NCI-H226 (cell line): ENCODE results near the gene REC8.
A peak's percentile ranks its signal among the peaks of the same experiment; 100 is the strongest.
"Not testable (repeated sequence)": the region's sequence is repeated elsewhere in the genome, so short reads cannot be mapped to it uniquely, and the experiment has no call there.

ENCODE experiments used
- DNase-seq: peaks from one replicate; pipeline ENCODE4 v3.0.0-alpha.2; 2015

Gene REC8

GRCh38 chr14:24206260-24207103, 34.6 kb downstream of the REC8 start:
- no peak for DNase-seq

GRCh38 chr14:24207104-24207551, 35.2 kb downstream of the REC8 start:
- no peak for DNase-seq

GRCh38 chr14:24207625-24208024, 35.7 kb downstream of the REC8 start:
- DNase-seq: no peak

GRCh38 chr14:24211311-24211710, 39.4 kb downstream of the REC8 start:
- DNase-seq: no peak

- DNase-seq: peak; percentile 99
These were observed 41.3 kb downstream of the REC8 start, which contains the start of gene CHMP4A for GRCh38 chr14:24212924-24213865. CHMP4A (minus strand) TSS chr14:24213488; CDS start chr14:24213439, 49 bp downstream.

- no peak for DNase-seq
These were observed 42.2 kb downstream of the REC8 start for GRCh38 chr14:24213866-24214662.

GRCh38 chr14:24215495-24216344, 43.8 kb downstream of the REC8 start, which contains the start of gene MDP1:
MDP1 (minus strand) TSS chr14:24216066; CDS start chr14:24215955, 111 bp downstream.
- peak; percentile 68 for DNase-seq

- DNase-seq: no peak
These were observed 44.4 kb downstream of the REC8 start for GRCh38 chr14:24216345-24216699.

- not testable (repeated sequence) for DNase-seq
These were observed 45.0 kb downstream of the REC8 start for GRCh38 chr14:24216876-24217275.

GRCh38 chr14:24219080-24219479, 47.2 kb downstream of the REC8 start:
- no peak for DNase-seq

- DNase-seq: no peak
These were observed 47.6 kb downstream of the REC8 start for GRCh38 chr14:24219521-24219920.

- not testable (repeated sequence) for DNase-seq
These were observed 51.1 kb downstream of the REC8 start for GRCh38 chr14:24222987-24223386.

GRCh38 chr14:24224618-24225071, 52.8 kb downstream of the REC8 start:
- DNase-seq: peak; percentile 90

- DNase-seq: no peak
These were observed 54.6 kb downstream of the REC8 start for GRCh38 chr14:24226473-24226872.

GRCh38 chr14:24228902-24229301, 57.0 kb downstream of the REC8 start:
- DNase-seq: no peak
